SK-N-SH (cell line): ENCODE data around the gene LRRC8D. TPM values are rescaled to one million over a fixed set of nuclear protein-coding genes. Genes with fewer than 3 reads are reported as not detected.
A peak's percentile ranks its signal among the peaks of the same experiment; 100 is the strongest.

Experiments used
- CTCF ChIA-PET: fragments of 300-600, 350-600 bp; formaldehyde crosslinking; extraction: SDS; loops from one replicate; lab custom pipeline; 2021; lab: Yijun Ruan, JAX
- POLR2A ChIA-PET: fragments of 350-600 bp; sonication (Branson Sonifier 250); formaldehyde crosslinking; extraction: SDS; loops from one replicate; lab custom pipeline; 2020; ENCODE audit warnings: antibody characterized with exemption, inconsistent platforms; lab: Yijun Ruan, JAX
- DNase-seq: peaks from one replicate; pipeline ENCODE4 v3.0.0; 2012
- H2AFZ ChIP-seq: fragments of 200-600 bp; sonication (generic); 2 replicates; pipeline ENCODE4 v1.8.1; 2016; ENCODE audit warnings: antibody characterized with exemption, mild to moderate bottlenecking, low read depth
- H3F3A ChIP-seq: fragments of 200-600 bp; sonication (generic); replicated peaks from 2 replicates; pipeline ENCODE3; 2016; ENCODE audit warnings: antibody characterized with exemption, mild to moderate bottlenecking; ENCODE audit not compliant: insufficient read depth
- H3K27ac ChIP-seq, 2 experiments: fragments of 200-500 bp in 1 of 2; fragments of 200-600 bp in 1 of 2; sonication (Bioruptor generic) in 1 of 2; sonication (generic), shearing (Covaris generic) in 1 of 2; 2 replicates each; pipeline versions ENCODE4 v1.5.1 to v1.6.1; 2014 to 2016; ENCODE audit warnings: low read depth in 2 of 2, inconsistent platforms in 1 of 2, low read length in 1 of 2, mild to moderate bottlenecking in 1 of 2, mixed read lengths in 1 of 2
- H3K27me3 ChIP-seq: fragments of 200-600 bp; sonication (generic), shearing (Covaris generic); 2 replicates; pipeline ENCODE4 v1.6.1; 2016; ENCODE audit warnings: mixed run types; ENCODE audit not compliant: insufficient read depth
- H3K36me3 ChIP-seq, 2 experiments: fragments of 200-500 bp in 1 of 2; fragments of 200-600 bp in 1 of 2; sonication (Bioruptor generic) in 1 of 2; sonication (generic) in 1 of 2; replicated peaks in 1 of 2; 2 replicates each; pipeline versions ENCODE3 to v1.5.1; 2014 to 2016; ENCODE audit warnings: low read length in 1 of 2, mild to moderate bottlenecking in 1 of 2; ENCODE audit not compliant: insufficient read depth in 2 of 2, control insufficient read depth in 1 of 2
- H3K4me1 ChIP-seq, 2 experiments: fragments of 200-500 bp in 1 of 2; fragments of 200-600 bp in 1 of 2; sonication (Bioruptor generic) in 1 of 2; sonication (generic), shearing (Covaris generic) in 1 of 2; 2 replicates each; pipeline versions ENCODE4 v1.5.1 to v1.6.1; 2014 to 2016; ENCODE audit warnings: low read depth in 1 of 2, low read length in 1 of 2, mixed run types in 1 of 2; ENCODE audit not compliant: insufficient read depth in 2 of 2, control insufficient read depth in 1 of 2
- H3K4me2 ChIP-seq: fragments of 200-600 bp; sonication (generic), shearing (Covaris generic); 2 replicates; pipeline ENCODE4 v1.6.1; 2017; ENCODE audit warnings: mixed run types
- H3K4me3 ChIP-seq, 2 experiments: fragments of 200-500 bp in 1 of 2; fragments of 200-600 bp in 1 of 2; sonication (Bioruptor generic) in 1 of 2; sonication (generic), shearing (Covaris generic) in 1 of 2; 2 replicates each; pipeline versions ENCODE4 v1.5.1 to v1.8.1; 2014 to 2016; ENCODE audit warnings: low read depth in 2 of 2, inconsistent platforms in 1 of 2, low read length in 1 of 2, mild to moderate bottlenecking in 1 of 2, mixed read lengths in 1 of 2, moderate library complexity in 1 of 2
- H3K79me2 ChIP-seq: fragments of 200-600 bp; sonication (generic); 2 replicates; pipeline ENCODE4 v1.8.1; 2017; ENCODE audit warnings: mild to moderate bottlenecking; ENCODE audit not compliant: insufficient read depth
- H3K9ac ChIP-seq: fragments of 200-600 bp; sonication (generic); 2 replicates; pipeline ENCODE4 v1.6.1; 2017; ENCODE audit warnings: mixed run types
- H3K9me2 ChIP-seq: fragments of 200-600 bp; sonication (generic); 2 replicates; pipeline ENCODE4 v1.6.1; 2017; ENCODE audit warnings: mixed run types
- H3K9me3 ChIP-seq: fragments of 200-600 bp; sonication (generic); 2 replicates; pipeline ENCODE4 v1.6.1; 2017; ENCODE audit warnings: mixed run types, mild to moderate bottlenecking, moderate library complexity
- H4K20me1 ChIP-seq: fragments of 200-600 bp; sonication (generic); 2 replicates; pipeline ENCODE4 v1.6.1; 2017; ENCODE audit warnings: mild to moderate bottlenecking, mixed run types; ENCODE audit not compliant: insufficient read depth
- CHD2 ChIP-seq: fragments of 150-350 bp; IDR thresholded peaks from 2 replicates; pipeline ENCODE4 v1.6.1; 2018; ENCODE audit warnings: low read length; ENCODE audit not compliant: partially characterized antibody
- FOSL2 ChIP-seq: IDR thresholded peaks from 2 replicates; pipeline ENCODE4 v1.4.0; 2012; ENCODE audit warnings: low read depth, mild to moderate bottlenecking, moderate library complexity, borderline replicate concordance
- JUND ChIP-seq: IDR thresholded peaks from 2 replicates; pipeline ENCODE4 v1.4.0; 2012
- MAX ChIP-seq: IDR thresholded peaks from 2 replicates; pipeline ENCODE4 v1.4.0; 2012; ENCODE audit warnings: low read depth
- MEF2A ChIP-seq: IDR thresholded peaks from 2 replicates; pipeline ENCODE4 v1.4.0; 2012; ENCODE audit warnings: low read depth, borderline replicate concordance
- NFIC ChIP-seq: IDR thresholded peaks from 2 replicates; pipeline ENCODE4 v1.4.0; 2012; ENCODE audit warnings: borderline replicate concordance
- NRF1 ChIP-seq: IDR thresholded peaks from 2 replicates; pipeline ENCODE4 v1.6.1; 2012; ENCODE audit warnings: low read depth, mild to moderate bottlenecking, low read length
- POLR2AphosphoS5 ChIP-seq: IDR thresholded peaks from 2 replicates; pipeline ENCODE4 v1.6.1; 2012; ENCODE audit warnings: low read depth, low read length
- RCOR1 ChIP-seq: fragments of 150-350 bp; IDR thresholded peaks from 2 replicates; pipeline ENCODE4 v1.6.1; 2017; ENCODE audit warnings: antibody characterized with exemption, low read length
- SIN3A ChIP-seq: IDR thresholded peaks from 2 replicates; pipeline ENCODE4 v1.6.1; 2012; ENCODE audit warnings: low read depth, mild to moderate bottlenecking, low read length, moderate library complexity, borderline replicate concordance
- TAF1 ChIP-seq: IDR thresholded peaks from 2 replicates; pipeline ENCODE4 v1.6.1; 2012; ENCODE audit warnings: low read depth, mild to moderate bottlenecking, low read length, moderate library complexity, borderline replicate concordance
- YY1 ChIP-seq: IDR thresholded peaks from 2 replicates; pipeline ENCODE4 v1.4.0; 2012; ENCODE audit warnings: low read depth, mild to moderate bottlenecking
- WGBS: methylation state at CpG from one replicate; pipeline ENCODE4 v1.1.6; 2017; ENCODE audit warnings: low lambda C conversion rate; 5-methylcytosine and 5-hydroxymethylcytosine counted together
- polyA plus RNA-seq, 3 experiments: library from polyadenylated mRNA; depleted of rRNA; stranded (reverse); fragments of >200 nt; gene quantifications; 2 replicates each; pipeline ENCODE4 v1.2.3, GENCODE V29; 2012
- TF ChIP-seq, protein P1 (sequence below): fragments of 150-350 bp; IDR thresholded peaks from 2 replicates; pipeline ENCODE4 v1.6.1; 2016; ENCODE audit warnings: mild to moderate bottlenecking, low read depth, low read length

The LRRC8D gene
- polyA plus RNA-seq, 1 of the 3 experiments (the other 2 are of a cell fraction) = 15.0 TPM

- no peak for TF ChIP-seq MAX
- TF ChIP-seq TAF1 = no peak
- no peak for TF ChIP-seq NFIC
- TF ChIP-seq POLR2AphosphoS5 = no peak
- no peak for TF ChIP-seq YY1
- TF ChIP-seq CHD2 = no peak
- no peak for TF ChIP-seq SIN3A
- no peak for TF ChIP-seq NRF1
- TF ChIP-seq JUND = no peak
- TF ChIP-seq, protein P1, sequence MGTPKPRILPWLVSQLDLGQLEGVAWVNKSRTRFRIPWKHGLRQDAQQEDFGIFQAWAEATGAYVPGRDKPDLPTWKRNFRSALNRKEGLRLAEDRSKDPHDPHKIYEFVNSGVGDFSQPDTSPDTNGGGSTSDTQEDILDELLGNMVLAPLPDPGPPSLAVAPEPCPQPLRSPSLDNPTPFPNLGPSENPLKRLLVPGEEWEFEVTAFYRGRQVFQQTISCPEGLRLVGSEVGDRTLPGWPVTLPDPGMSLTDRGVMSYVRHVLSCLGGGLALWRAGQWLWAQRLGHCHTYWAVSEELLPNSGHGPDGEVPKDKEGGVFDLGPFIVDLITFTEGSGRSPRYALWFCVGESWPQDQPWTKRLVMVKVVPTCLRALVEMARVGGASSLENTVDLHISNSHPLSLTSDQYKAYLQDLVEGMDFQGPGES = no peak
- no peak for TF ChIP-seq RCOR1
- ChIA-PET POLR2A (no interaction called here), CTCF (interaction anchor here (1.2 to 2.4 kb wide), 5 partner anchors 35 to 180 kb away, joined by 3 to 6 read pairs (median 3); no protein-coding TSS in a partner anchor)
- WGBS = no CpG with 5 or more reads among the region's 1 CpG
- peaks cover 3% of the 10 kb centered on the region for H3F3A ChIP-seq
- H2AFZ ChIP-seq = no peak overlapping the region
- no peaks in the 10 kb centered on the region for H4K20me1 ChIP-seq
- no peak overlapping the region for H3K4me3 ChIP-seq
- no peak overlapping the region for H3K9ac ChIP-seq
- H3K4me1 ChIP-seq = peaks cover 4% of the 10 kb centered on the region in 2 experiments; a peak in 3 of 4 replicates
- H3K27me3 ChIP-seq = no peaks in the 10 kb centered on the region
- H3K36me3 ChIP-seq = no peaks in the 10 kb centered on the region
- H3K79me2 ChIP-seq = no peaks in the 10 kb centered on the region
- no peaks in the 10 kb centered on the region for H3K9me3 ChIP-seq
- no peak overlapping the region for H3K4me2 ChIP-seq
- no peak overlapping the region for H3K27ac ChIP-seq
- H3K9me2 ChIP-seq = no peaks in the 10 kb centered on the region
- no peak for DNase-seq
Observed at GRCh38 chr1:89807983-89808382, 12.8 kb upstream of the LRRC8D start.

- no peak for TF ChIP-seq MEF2A
- TF ChIP-seq FOSL2 = peak; percentile 41; the same call in 1 of the 2 replicates
- Histone ChIP-seq H3F3A (peaks cover 3% of the 10 kb centered on the region), H3K4me3 (no peak overlapping the region), H3K9me3 (no peaks in the 10 kb centered on the region), H3K9me2 (no peaks in the 10 kb centered on the region), H4K20me1 (no peaks in the 10 kb centered on the region), H3K9ac (no peak overlapping the region), H3K27ac (no peak overlapping the region), H3K4me1 (peaks cover 4% of the 10 kb centered on the region in 2 experiments; a peak in 3 of 4 replicates), H2AFZ (no peak overlapping the region), H3K27me3 (no peaks in the 10 kb centered on the region), H3K79me2 (no peaks in the 10 kb centered on the region), H3K36me3 (no peaks in the 10 kb centered on the region), H3K4me2 (no peak overlapping the region)
- DNase-seq = no peak
- WGBS = 70% methylated on average over 5 of the region's 5 CpGs
- CTCF ChIA-PET = interaction anchor here (1.0 to 2.4 kb wide), 6 partner anchors 28 to 179 kb away, joined by 3 to 6 read pairs (median 3); no protein-coding TSS in a partner anchor
- POLR2A ChIA-PET = no interaction called here
Observed at GRCh38 chr1:89808441-89809117, 12.3 kb upstream of the LRRC8D start.
